G401.6 (cell line): ENCODE data around the gene TLE2.

Experiments
- FAIRE-seq: peaks from 2 replicates; lab custom pipeline; 2012; peaks lifted over from hg19 to GRCh38; lab: Jason Lieb, UNC

Gene TLE2

GRCh38 chr19:2949939-2950285 lies 79.2 kb downstream of the TLE2 start:
- FAIRE-seq: no peak
